Measurements from ENCODE around the gene CCL11.

GRCh38 chr17:34254651-34255380 lies 30.7 kb upstream of the CCL11 start, which contains the start of gene CCL2:
- no peak for TF ChIP-seq POLR2A (IDR thresholded peaks at IDR 0.05)
- TF ChIP-seq, protein P1, sequence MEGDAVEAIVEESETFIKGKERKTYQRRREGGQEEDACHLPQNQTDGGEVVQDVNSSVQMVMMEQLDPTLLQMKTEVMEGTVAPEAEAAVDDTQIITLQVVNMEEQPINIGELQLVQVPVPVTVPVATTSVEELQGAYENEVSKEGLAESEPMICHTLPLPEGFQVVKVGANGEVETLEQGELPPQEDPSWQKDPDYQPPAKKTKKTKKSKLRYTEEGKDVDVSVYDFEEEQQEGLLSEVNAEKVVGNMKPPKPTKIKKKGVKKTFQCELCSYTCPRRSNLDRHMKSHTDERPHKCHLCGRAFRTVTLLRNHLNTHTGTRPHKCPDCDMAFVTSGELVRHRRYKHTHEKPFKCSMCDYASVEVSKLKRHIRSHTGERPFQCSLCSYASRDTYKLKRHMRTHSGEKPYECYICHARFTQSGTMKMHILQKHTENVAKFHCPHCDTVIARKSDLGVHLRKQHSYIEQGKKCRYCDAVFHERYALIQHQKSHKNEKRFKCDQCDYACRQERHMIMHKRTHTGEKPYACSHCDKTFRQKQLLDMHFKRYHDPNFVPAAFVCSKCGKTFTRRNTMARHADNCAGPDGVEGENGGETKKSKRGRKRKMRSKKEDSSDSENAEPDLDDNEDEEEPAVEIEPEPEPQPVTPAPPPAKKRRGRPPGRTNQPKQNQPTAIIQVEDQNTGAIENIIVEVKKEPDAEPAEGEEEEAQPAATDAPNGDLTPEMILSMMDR (IDR thresholded peaks at IDR 0.05): no peak
